Muscle of arm (tissue), 14 donors: ENCODE results near the gene KCNA10. TPM values are rescaled to one million over a fixed set of nuclear protein-coding genes. Genes with fewer than 3 reads are reported as not detected.

ENCODE experiments used
- DNase-seq: peaks from one replicate; pipeline ENCODE4 v3.0.0-alpha.2; 2013
- long read RNA-seq, 11 donors: transcript quantifications; one replicate each; lab custom pipeline, GENCODE V29; 2026
- polyA plus RNA-seq, 12 donors: library from polyadenylated mRNA; unstranded; fragments of 120-200 nt; gene quantifications; one replicate each; pipeline ENCODE4 v1.2.1, GENCODE V29; 2013; ENCODE audit not compliant: insufficient read length in 12 of 12

The KCNA10 gene
- polyA plus RNA-seq, result 1 to 10 TPM in 1 of 12 donors, under 1 TPM in 9, not detected in 2; 0.12 to 1.2 (median 0.37) TPM
- long read RNA-seq, donor 1, result 0 reads
- long read RNA-seq, donor 2, partial matches to known transcripts, result 0 of 2 reads
- long read RNA-seq, donor 2, other reads (novel, unspliced or antisense), result 0 of 2 reads
- long read RNA-seq, donor 3, result 0 reads
- long read RNA-seq, donor 4, result 0 reads
- long read RNA-seq, donor 5, partial matches to known transcripts, result 0 of 1 reads
- long read RNA-seq, donor 5, other reads (novel, unspliced or antisense), result 0 of 1 reads
- long read RNA-seq, donor 6, partial matches to known transcripts, result 0 of 1 reads
- long read RNA-seq, donor 6, other reads (novel, unspliced or antisense), result 0 of 1 reads
- long read RNA-seq, donor 7, partial matches to known transcripts, result 0 of 2 reads
- long read RNA-seq, donor 7, other reads (novel, unspliced or antisense), result 0 of 2 reads
- long read RNA-seq, donor 8, result 0 reads
- long read RNA-seq, donor 9, partial matches to known transcripts, result 0 of 1 reads
- long read RNA-seq, donor 9, other reads (novel, unspliced or antisense), result 0 of 1 reads
- long read RNA-seq, donor 10, result 0 reads
- long read RNA-seq, donor 11, partial matches to known transcripts, result 0 of 1 reads
- long read RNA-seq, donor 11, other reads (novel, unspliced or antisense), result 0 of 1 reads

GRCh38 chr1:110519125-110519810 is at the start of gene KCNA10:
Gene KCNA10 (minus strand): TSS chr1:110519175. CDS start chr1:110518787, 388 bp downstream.
- no peak for DNase-seq

GRCh38 chr1:110566836-110567235 is 47.9 kb upstream of the KCNA10 start:
- DNase-seq, result no peak

- no peak for DNase-seq
Observed at GRCh38 chr1:110565565-110565964, 46.6 kb upstream of the KCNA10 start.

GRCh38 chr1:110563089-110563488 is 44.1 kb upstream of the KCNA10 start:
- no peak for DNase-seq

- DNase-seq, result no peak
Observed at GRCh38 chr1:110561596-110561995, 42.6 kb upstream of the KCNA10 start.

GRCh38 chr1:110559157-110559556 is 40.2 kb upstream of the KCNA10 start:
- DNase-seq, result no peak

GRCh38 chr1:110557481-110557880 is 38.5 kb upstream of the KCNA10 start:
- no peak for DNase-seq

- no peak for DNase-seq
Observed at GRCh38 chr1:110556471-110556807, 37.5 kb upstream of the KCNA10 start.

GRCh38 chr1:110555807-110556470 is 37.0 kb upstream of the KCNA10 start:
- peak; percentile 38 for DNase-seq

GRCh38 chr1:110554871-110555801 is 36.2 kb upstream of the KCNA10 start:
- DNase-seq, result peak; percentile 31

- DNase-seq, result no peak
Observed at GRCh38 chr1:110551278-110551809, 32.4 kb upstream of the KCNA10 start.

- no peak for DNase-seq
Observed at GRCh38 chr1:110549831-110550230, 30.9 kb upstream of the KCNA10 start.

GRCh38 chr1:110548381-110548780 is 29.4 kb upstream of the KCNA10 start:
- no peak for DNase-seq

- no peak for DNase-seq
Observed at GRCh38 chr1:110547017-110547416, 28.0 kb upstream of the KCNA10 start.

- no peak for DNase-seq
Observed at GRCh38 chr1:110545492-110545891, 26.5 kb upstream of the KCNA10 start.

- no peak for DNase-seq
Observed at GRCh38 chr1:110544753-110545152, 25.8 kb upstream of the KCNA10 start.

GRCh38 chr1:110542725-110543124 is 23.8 kb upstream of the KCNA10 start:
- DNase-seq, result peak; percentile 40

- no peak for DNase-seq
Observed at GRCh38 chr1:110541906-110542395, 23.0 kb upstream of the KCNA10 start.

GRCh38 chr1:110540891-110541685 is 22.1 kb upstream of the KCNA10 start:
- no peak for DNase-seq

- no peak for DNase-seq
Observed at GRCh38 chr1:110538921-110539320, 19.9 kb upstream of the KCNA10 start.
